Fibroblast of lung (primary cell): ENCODE data around the gene NME7. TPM values are rescaled to one million over a fixed set of nuclear protein-coding genes. Genes with fewer than 3 reads are reported as not detected.

Experiments used
- DNase-seq, 2 donors: peaks; one replicate each; pipeline versions ENCODE4 v3.0.0 to v3.0.0-alpha.2; 2010; ENCODE audit warnings: low read depth in 2 of 2
- H2AFZ ChIP-seq: 2 replicates; pipeline ENCODE4 v1.5.1; 2012; ENCODE audit warnings: low read length, control low read depth, inconsistent platforms
- H3K27ac ChIP-seq: 2 replicates; pipeline ENCODE4 v1.5.1; 2011; ENCODE audit warnings: low read length, control low read depth; ENCODE audit not compliant: insufficient read depth
- H3K27me3 ChIP-seq: 2 replicates; pipeline ENCODE4 v1.5.1; 2011; ENCODE audit warnings: mild to moderate bottlenecking, low read length; ENCODE audit not compliant: control insufficient read depth, insufficient read depth
- H3K36me3 ChIP-seq: 2 replicates; pipeline ENCODE4 v1.5.1; 2011; ENCODE audit warnings: low read length; ENCODE audit not compliant: control insufficient read depth, insufficient read depth
- H3K4me1 ChIP-seq: 2 replicates; pipeline ENCODE4 v1.5.1; 2011; ENCODE audit warnings: low read length; ENCODE audit not compliant: control insufficient read depth, insufficient read depth; ENCODE audit errors: extremely low read depth
- H3K4me2 ChIP-seq: 2 replicates; pipeline ENCODE4 v1.5.1; 2011; ENCODE audit warnings: low read length, control low read depth; ENCODE audit not compliant: insufficient read depth; ENCODE audit errors: extremely low read depth
- H3K4me3 ChIP-seq, 4 experiments: fragments of 200-600 bp in 1 of 4; sonication (generic) in 1 of 4; replicated peaks in 1 of 4; 2 replicates each; pipeline ENCODE4 v1.5.1; 2011 to 2016; ENCODE audit warnings: low read length in 4 of 4, low read depth in 3 of 4, mild to moderate bottlenecking in 3 of 4, control low read depth in 2 of 4, inconsistent platforms in 1 of 4, mixed read lengths in 1 of 4; ENCODE audit not compliant: insufficient read depth in 1 of 4; ENCODE audit errors: control extremely low read depth in 1 of 4
- H3K79me2 ChIP-seq: 2 replicates; pipeline ENCODE4 v1.5.1; 2012; ENCODE audit warnings: mild to moderate bottlenecking, low read length, inconsistent platforms; ENCODE audit not compliant: control insufficient read depth, insufficient read depth
- H3K9ac ChIP-seq: 2 replicates; pipeline ENCODE4 v1.5.1; 2011; ENCODE audit warnings: mild to moderate bottlenecking, low read length, control low read depth; ENCODE audit not compliant: insufficient read depth
- H3K9me3 ChIP-seq: 2 replicates; pipeline ENCODE4 v1.5.1; 2012; ENCODE audit warnings: low read depth, low read length; ENCODE audit not compliant: control insufficient read depth, insufficient read depth
- H4K20me1 ChIP-seq: 2 replicates; pipeline ENCODE4 v1.5.1; 2011; ENCODE audit warnings: low read length; ENCODE audit not compliant: control insufficient read depth, insufficient read depth; ENCODE audit errors: extremely low read depth
- CTCF ChIP-seq, 2 donors: IDR thresholded peaks in 1 of 2; conservative IDR thresholded peaks in 1 of 2; 1 replicate in 1 of 2; 2 replicates in 1 of 2; pipeline ENCODE4 v1.5.1; 2011 to 2012; ENCODE audit warnings: low read length in 2 of 2, control low read depth in 1 of 2, inconsistent platforms in 1 of 2, low read depth in 1 of 2, mild to moderate bottlenecking in 1 of 2
- EZH2 ChIP-seq: IDR thresholded peaks from 2 replicates; pipeline ENCODE4 v1.5.1; 2012; ENCODE audit warnings: low read length, control low read depth, mild to moderate bottlenecking; ENCODE audit errors: missing control alignments
- polyA plus RNA-seq, 2 donors: library from polyadenylated mRNA; depleted of rRNA in 1 of 2; stranded (reverse) in 1 of 2; unstranded in 1 of 2; fragments of >200 nt; gene quantifications; 2 replicates each; pipeline ENCODE4 v1.2.1, GENCODE V29; 2011 to 2012; ENCODE audit warnings: missing spikeins in 1 of 2
- total RNA-seq: library from RNA; depleted of rRNA; stranded (reverse); fragments of >200 nt; gene quantifications from 2 replicates; pipeline ENCODE4 v1.2.1, GENCODE V29; 2014

Gene NME7
- total and polyA plus RNA-seq, 2 donors (not counting 1 experiment from before 2014, with no cell fraction given), result 21.0 to 30.8 TPM

GRCh38 chr1:169217636-169218035 is 150.0 kb downstream of the NME7 start:
- Histone ChIP-seq H4K20me1 (no peaks in the 10 kb centered on the region), H3K4me2 (no peak overlapping the region), H3K79me2 (no peaks in the 10 kb centered on the region), H3K27me3 (no peaks in the 10 kb centered on the region), H3K9me3 (no peaks in the 10 kb centered on the region), H2AFZ (no peak overlapping the region), H3K4me1 (no peaks in the 10 kb centered on the region), H3K9ac (no peak overlapping the region), H3K27ac (no peak overlapping the region), H3K36me3 (no peaks in the 10 kb centered on the region), H3K4me3 (no peak overlapping the region)
- TF ChIP-seq CTCF (conservative IDR thresholded peaks at IDR 0.05 in 1 of 2, IDR thresholded peaks at IDR 0.05 in 1 of 2; ENCODE audit: low read depth in 1 of 2, low read length in 2 of 2) (no peak), EZH2 (no peak)
- no peak for DNase-seq

DNA sequence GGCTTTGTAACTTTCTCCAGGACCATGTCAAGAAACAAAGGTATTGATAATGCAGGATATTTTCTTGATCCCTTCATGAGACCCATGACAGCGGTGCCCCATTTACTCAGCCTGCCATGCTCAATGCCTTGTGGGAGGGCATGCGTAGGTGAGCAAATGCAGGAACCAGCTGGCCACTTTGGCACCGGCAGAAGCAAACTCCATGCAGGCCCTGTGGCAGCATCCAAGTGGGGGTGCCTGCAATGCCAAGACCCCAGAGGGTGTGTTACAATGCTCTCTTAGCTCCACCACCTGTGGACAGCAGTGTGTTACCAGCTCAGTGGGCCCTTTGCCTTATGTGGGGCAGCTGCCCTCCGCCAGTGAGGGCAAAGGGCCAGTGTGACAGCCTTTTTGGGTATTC is 153.0 kb downstream of the NME7 start:
- H3K79me2 ChIP-seq, result no peaks in the 10 kb centered on the region
- no peak overlapping the region for H2AFZ ChIP-seq
- no peaks in the 10 kb centered on the region for H3K36me3 ChIP-seq
- H3K9ac ChIP-seq, result no peak overlapping the region
- no peaks in the 10 kb centered on the region for H3K4me1 ChIP-seq
- no peak overlapping the region for H3K4me2 ChIP-seq
- H4K20me1 ChIP-seq, result no peaks in the 10 kb centered on the region
- DNase-seq, result no peak
- no peak for TF ChIP-seq EZH2
- TF ChIP-seq CTCF (conservative IDR thresholded peaks at IDR 0.05 in 1 of 2, IDR thresholded peaks at IDR 0.05 in 1 of 2; ENCODE audit: low read depth in 1 of 2, low read length in 2 of 2), result no peak
- H3K27ac ChIP-seq, result no peak overlapping the region
- H3K27me3 ChIP-seq, result no peaks in the 10 kb centered on the region
- no peaks in the 10 kb centered on the region for H3K9me3 ChIP-seq
- H3K4me3 ChIP-seq, result no peak overlapping the region

- H3K4me1 ChIP-seq, result no peaks in the 10 kb centered on the region
- TF ChIP-seq CTCF (conservative IDR thresholded peaks at IDR 0.05 in 1 of 2, IDR thresholded peaks at IDR 0.05 in 1 of 2; ENCODE audit: low read depth in 1 of 2, low read length in 2 of 2), result no peak
- no peak for TF ChIP-seq EZH2
Measured at GRCh38 chr1:169212088-169212487, 155.5 kb downstream of the NME7 start.

More at GRCh38 chr1:169212088-169212487, 155.5 kb downstream of the NME7 start:
- Histone ChIP-seq H3K4me2 (no peak overlapping the region), H3K36me3 (no peaks in the 10 kb centered on the region), H3K27ac (no peak overlapping the region), H3K4me3 (no peak overlapping the region), H3K79me2 (no peaks in the 10 kb centered on the region), H2AFZ (no peak overlapping the region), H4K20me1 (no peaks in the 10 kb centered on the region), H3K27me3 (no peaks in the 10 kb centered on the region), H3K9ac (no peak overlapping the region), H3K9me3 (no peaks in the 10 kb centered on the region)
- DNase-seq, result no peak
